GM23248 (cell line): Measurements from ENCODE around the gene TMC1.

Experiments
- EZH2 ChIP-seq: fragments of 200-600 bp; sonication (generic); IDR thresholded peaks from 2 replicates; pipeline ENCODE4 v1.6.1; 2018; ENCODE audit warnings: antibody characterized with exemption, mild to moderate bottlenecking; ENCODE audit not compliant: insufficient read depth, poor library complexity, severe bottlenecking
- EZH2phosphoT487 ChIP-seq: fragments of 200-600 bp; sonication (generic); IDR thresholded peaks from 2 replicates; pipeline ENCODE4 v1.6.1; 2018; ENCODE audit warnings: antibody characterized with exemption, moderate library complexity, mild to moderate bottlenecking, low read depth; ENCODE audit not compliant: insufficient read depth

DNA sequence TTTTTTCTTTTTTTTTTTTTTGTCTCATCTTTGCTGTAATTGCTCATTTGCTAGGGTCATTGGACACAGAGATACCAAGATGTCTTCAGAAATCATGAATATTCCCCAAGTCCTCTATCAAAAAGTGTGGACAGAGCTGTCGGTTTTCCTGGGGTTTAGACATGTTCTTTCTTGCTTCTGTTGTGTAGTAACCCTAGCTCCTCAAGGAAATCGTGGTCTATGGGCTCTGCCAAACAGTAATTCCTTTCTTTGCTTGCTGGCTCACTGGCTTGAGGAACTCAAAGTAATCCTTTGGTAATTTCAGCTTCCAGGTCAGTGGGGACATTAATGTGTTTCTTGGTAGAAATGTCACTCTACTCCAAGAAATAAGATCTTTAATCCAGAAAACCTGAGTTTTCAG, 101.7 kb downstream of the TMC1 start:
- TF ChIP-seq EZH2 (no peak), EZH2phosphoT487 (no peak)
